DOHH2 (cell line): ENCODE results near the gene GIPC3.

Experiments
- CTCF ChIP-seq: fragments of 200-600 bp; sonication (generic); IDR thresholded peaks from one replicate; pipeline ENCODE4 v1.5.1; 2014; ENCODE audit warnings: antibody characterized with exemption, mild to moderate bottlenecking, low read depth, low read length; ENCODE audit not compliant: poor library complexity, severe bottlenecking
- EZH2phosphoT487 ChIP-seq: fragments of 200-600 bp; sonication (generic); IDR thresholded peaks from 2 replicates; pipeline ENCODE4 v1.6.1; 2017; ENCODE audit warnings: borderline replicate concordance, mild to moderate bottlenecking, antibody characterized with exemption, low read length, moderate library complexity, mixed read lengths

- TF ChIP-seq CTCF (no peak), EZH2phosphoT487 (no peak)
These were observed 30.8 kb upstream of the GIPC3 start for GRCh38 chr19:3554254-3555083.
